ENCODE data around the gene MARCHF10.

DNA sequence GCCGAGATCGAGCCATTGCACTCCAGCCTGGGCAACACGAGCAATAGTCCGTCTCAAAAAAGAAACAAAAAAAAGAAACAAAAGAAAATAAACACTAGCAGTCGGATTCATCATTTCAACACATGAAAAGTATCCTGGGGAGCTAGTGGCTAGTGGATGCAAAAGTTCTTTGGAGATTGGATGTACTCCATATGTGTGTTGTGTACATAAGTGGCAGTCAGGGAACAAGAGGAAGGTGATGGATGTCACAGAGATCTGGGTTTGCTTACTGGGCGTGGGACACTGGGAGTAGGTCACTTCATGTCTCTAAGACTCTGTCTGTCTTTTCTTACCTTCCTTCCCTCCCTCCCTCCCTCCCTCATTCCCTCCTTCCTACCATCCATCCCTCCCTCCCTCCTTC is 145.3 kb downstream of the MARCHF10 start:
- TF ChIP-seq, protein P1, sequence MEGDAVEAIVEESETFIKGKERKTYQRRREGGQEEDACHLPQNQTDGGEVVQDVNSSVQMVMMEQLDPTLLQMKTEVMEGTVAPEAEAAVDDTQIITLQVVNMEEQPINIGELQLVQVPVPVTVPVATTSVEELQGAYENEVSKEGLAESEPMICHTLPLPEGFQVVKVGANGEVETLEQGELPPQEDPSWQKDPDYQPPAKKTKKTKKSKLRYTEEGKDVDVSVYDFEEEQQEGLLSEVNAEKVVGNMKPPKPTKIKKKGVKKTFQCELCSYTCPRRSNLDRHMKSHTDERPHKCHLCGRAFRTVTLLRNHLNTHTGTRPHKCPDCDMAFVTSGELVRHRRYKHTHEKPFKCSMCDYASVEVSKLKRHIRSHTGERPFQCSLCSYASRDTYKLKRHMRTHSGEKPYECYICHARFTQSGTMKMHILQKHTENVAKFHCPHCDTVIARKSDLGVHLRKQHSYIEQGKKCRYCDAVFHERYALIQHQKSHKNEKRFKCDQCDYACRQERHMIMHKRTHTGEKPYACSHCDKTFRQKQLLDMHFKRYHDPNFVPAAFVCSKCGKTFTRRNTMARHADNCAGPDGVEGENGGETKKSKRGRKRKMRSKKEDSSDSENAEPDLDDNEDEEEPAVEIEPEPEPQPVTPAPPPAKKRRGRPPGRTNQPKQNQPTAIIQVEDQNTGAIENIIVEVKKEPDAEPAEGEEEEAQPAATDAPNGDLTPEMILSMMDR (conservative IDR thresholded peaks at IDR 0.05 in 1 of 2, IDR thresholded peaks at IDR 0.05 in 1 of 2; ENCODE audit: low read depth in 1 of 2, low read length in 2 of 2) = no peak
- TF ChIP-seq EZH2 (IDR thresholded peaks at IDR 0.05; ENCODE audit: low read length, missing control alignments) = no peak

All from fibroblast of lung (primary cell).